Thyroid gland (tissue), 4 donors: Measurements from ENCODE around the gene BARHL1. TPM values are rescaled to one million over a fixed set of nuclear protein-coding genes. Genes with fewer than 3 reads are reported as not detected.

Source experiments
- DNase-seq, 2 donors: peaks; one replicate each; pipeline ENCODE4 v3.0.0-alpha.2; 2019
- H3K27ac ChIP-seq, 3 donors: fragments of 200-600 bp; sonication (generic); 1 replicate in 2 of 3; 2 replicates in 1 of 3; pipeline ENCODE4 v1.5.1; 2016 to 2019; ENCODE audit warnings: mild to moderate bottlenecking in 1 of 3, moderate library complexity in 1 of 3
- H3K27me3 ChIP-seq: fragments of 200-600 bp; sonication (generic); one replicate; pipeline ENCODE4 v1.5.1; 2019
- H3K36me3 ChIP-seq, 2 donors: fragments of 200-600 bp; sonication (generic); one replicate each; pipeline ENCODE4 v1.5.1; 2016 to 2019
- H3K4me1 ChIP-seq, 2 donors: fragments of 200-600 bp; sonication (generic); one replicate each; pipeline ENCODE4 v1.5.1; 2017 to 2019
- H3K4me3 ChIP-seq, 3 donors: fragments of 200-600 bp; sonication (generic); replicated peaks in 1 of 3; 1 replicate in 2 of 3; 2 replicates in 1 of 3; pipeline ENCODE4 v1.5.1; 2016; ENCODE audit warnings: mild to moderate bottlenecking in 1 of 3
- H3K9me3 ChIP-seq: fragments of 200-600 bp; sonication (generic); one replicate; pipeline ENCODE4 v1.5.1; 2017
- CTCF ChIP-seq, 6 experiments: fragments of 200-600 bp in 3 of 6; fragments of 450-650 bp in 3 of 6; sonication (generic) in 3 of 6; IDR thresholded peaks; one replicate each; pipeline ENCODE4 v1.5.1; 2016 to 2019; ENCODE audit warnings: antibody characterized with exemption in 6 of 6, mild to moderate bottlenecking in 2 of 6, inconsistent platforms in 1 of 6, moderate library complexity in 1 of 6
- POLR2A ChIP-seq, 2 donors: fragments of 450-650 bp; IDR thresholded peaks; one replicate each; pipeline ENCODE4 v1.6.1; 2017; ENCODE audit warnings: antibody characterized with exemption in 2 of 2, mild to moderate bottlenecking in 2 of 2, moderate library complexity in 1 of 2
- WGBS, 2 donors: methylation state at CpG; one replicate each; pipeline ENCODE4 v1.1.5; 2017; 5-methylcytosine and 5-hydroxymethylcytosine counted together
- intact Hi-C: fragments of 100-400 bp; cut with DNase I; formaldehyde crosslinking; loops from one replicate; pipeline ENCODE4 v1.15.1; 2023
- total RNA-seq, 4 donors: library from RNA; depleted of rRNA; stranded (reverse); fragments of >200 nt; gene quantifications; one replicate each; pipeline ENCODE4 v1.2.3, GENCODE V29; 2016

The BARHL1 gene
- total RNA-seq, 4 donors from 2014 or later, result not detected

- no peaks in the 10 kb centered on the region for H3K9me3 ChIP-seq
- no peaks in the 10 kb centered on the region for H3K4me1 ChIP-seq
- no peak overlapping the region for H3K4me3 ChIP-seq
- no peak overlapping the region for H3K27ac ChIP-seq
- TF ChIP-seq CTCF (IDR thresholded peaks at IDR 0.05) (no peak), POLR2A (IDR thresholded peaks at IDR 0.05) (no peak)
- no peak for DNase-seq
- H3K36me3 ChIP-seq, result peaks cover 31 to 33% of the 10 kb centered on the region in 2 donors
- intact Hi-C loops, result no loop called here
- WGBS, 2 donors, result 86 to 94% methylated on average over 7 of the region's 7 CpGs
- no peaks in the 10 kb centered on the region for H3K27me3 ChIP-seq
Measured at GRCh38 chr9:132631685-132632084, 49.3 kb downstream of the BARHL1 start.

- Histone ChIP-seq H3K4me1 (no peaks in the 10 kb centered on the region), H3K27ac (no peak overlapping the region), H3K9me3 (no peaks in the 10 kb centered on the region), H3K4me3 (no peak overlapping the region), H3K36me3 (peaks cover 29 to 33% of the 10 kb centered on the region in 2 donors), H3K27me3 (no peaks in the 10 kb centered on the region)
- intact Hi-C loops, result no loop called here
- no peak for DNase-seq
- TF ChIP-seq CTCF (IDR thresholded peaks at IDR 0.05) (no peak), POLR2A (IDR thresholded peaks at IDR 0.05) (no peak)
- 94 to 97% methylated on average over 7 of the region's 7 CpGs for WGBS, 2 donors
Measured at GRCh38 chr9:132632413-132633129, 50.2 kb downstream of the BARHL1 start.

- DNase-seq, result no peak
- H3K4me1 ChIP-seq, result no peaks in the 10 kb centered on the region
- no peak overlapping the region for H3K4me3 ChIP-seq
- H3K27me3 ChIP-seq, result no peaks in the 10 kb centered on the region
- no peak for TF ChIP-seq CTCF (IDR thresholded peaks at IDR 0.05)
- TF ChIP-seq POLR2A (IDR thresholded peaks at IDR 0.05), result no peak
- peaks cover 30 to 32% of the 10 kb centered on the region in 2 donors for H3K36me3 ChIP-seq
- no peak overlapping the region for H3K27ac ChIP-seq
- no peaks in the 10 kb centered on the region for H3K9me3 ChIP-seq
- intact Hi-C loops, result no loop called here
- WGBS, 2 donors, result 95 to 98% methylated on average over 3 of the region's 3 CpGs
Measured at GRCh38 chr9:132634327-132634726, 51.9 kb downstream of the BARHL1 start.

GRCh38 chr9:132637351-132637750, 54.9 kb downstream of the BARHL1 start:
- intact Hi-C loops, result no loop called here
- no peaks in the 10 kb centered on the region for H3K9me3 ChIP-seq
- no peak overlapping the region for H3K4me3 ChIP-seq
- H3K36me3 ChIP-seq, result peaks cover 27 to 42% of the 10 kb centered on the region in 2 donors
- no peak overlapping the region for H3K27ac ChIP-seq
- WGBS, 2 donors, result 84 to 89% methylated on average over 12 of the region's 12 CpGs
- DNase-seq, result no peak
- no peak for TF ChIP-seq POLR2A (IDR thresholded peaks at IDR 0.05)
- TF ChIP-seq CTCF (IDR thresholded peaks at IDR 0.05), result no peak
- H3K27me3 ChIP-seq, result no peaks in the 10 kb centered on the region
- no peaks in the 10 kb centered on the region for H3K4me1 ChIP-seq

- no peak for TF ChIP-seq CTCF (IDR thresholded peaks at IDR 0.05)
- Histone ChIP-seq H3K4me3 (no peak overlapping the region), H3K27me3 (no peaks in the 10 kb centered on the region), H3K27ac (no peak overlapping the region), H3K36me3 (peaks cover 27 to 44% of the 10 kb centered on the region in 2 donors), H3K4me1 (no peaks in the 10 kb centered on the region), H3K9me3 (no peaks in the 10 kb centered on the region)
- WGBS, 2 donors, result 92 to 93% methylated on average over 12 of the region's 12 CpGs
- no peak for DNase-seq
- intact Hi-C loops, result no loop called here
Measured at GRCh38 chr9:132637801-132638200, 55.4 kb downstream of the BARHL1 start.
